ENCODE data around the gene DYSF. TPM values are rescaled to one million over a fixed set of nuclear protein-coding genes. Genes with fewer than 3 reads are reported as not detected.

Gene DYSF
- total and polyA plus RNA-seq, 8 donors, result 1.1 to 5.5 (median 2.1) TPM

DNA sequence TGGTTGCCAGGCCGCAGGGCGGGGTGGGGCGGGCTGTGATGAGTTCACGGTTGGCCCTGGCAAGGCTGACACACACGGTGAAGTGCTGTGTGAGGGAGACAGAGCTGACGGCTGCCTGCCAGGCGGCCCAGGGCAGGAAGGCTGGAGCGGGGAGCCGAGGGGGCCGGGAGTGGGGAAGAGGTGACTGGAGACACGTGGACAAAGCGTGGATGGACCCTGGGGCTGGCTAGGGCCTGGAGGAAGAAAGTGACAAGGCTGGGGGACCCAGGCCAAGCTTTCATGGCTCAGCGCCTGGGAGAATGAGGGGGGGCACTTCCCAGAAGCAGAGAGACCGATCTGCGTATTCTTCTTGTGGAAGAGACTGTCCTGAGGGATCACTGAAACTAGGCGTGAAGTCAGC, 123.2 kb downstream of the DYSF start:
- ATAC-seq (no peak), DNase-seq (no peak), FAIRE-seq (no peak)
- intact Hi-C loops (cut with DNase I), result no loop called here
- Histone ChIP-seq H3K4me3 (no peak overlapping the region), H3K27me3 (no peaks in the 10 kb centered on the region), H3K27ac (no peak overlapping the region), H3K36me3 (no peaks in the 10 kb centered on the region), H3K9me3 (no peaks in the 10 kb centered on the region), H3K4me1 (no peaks in the 10 kb centered on the region)
- TF ChIP-seq, protein P1, sequence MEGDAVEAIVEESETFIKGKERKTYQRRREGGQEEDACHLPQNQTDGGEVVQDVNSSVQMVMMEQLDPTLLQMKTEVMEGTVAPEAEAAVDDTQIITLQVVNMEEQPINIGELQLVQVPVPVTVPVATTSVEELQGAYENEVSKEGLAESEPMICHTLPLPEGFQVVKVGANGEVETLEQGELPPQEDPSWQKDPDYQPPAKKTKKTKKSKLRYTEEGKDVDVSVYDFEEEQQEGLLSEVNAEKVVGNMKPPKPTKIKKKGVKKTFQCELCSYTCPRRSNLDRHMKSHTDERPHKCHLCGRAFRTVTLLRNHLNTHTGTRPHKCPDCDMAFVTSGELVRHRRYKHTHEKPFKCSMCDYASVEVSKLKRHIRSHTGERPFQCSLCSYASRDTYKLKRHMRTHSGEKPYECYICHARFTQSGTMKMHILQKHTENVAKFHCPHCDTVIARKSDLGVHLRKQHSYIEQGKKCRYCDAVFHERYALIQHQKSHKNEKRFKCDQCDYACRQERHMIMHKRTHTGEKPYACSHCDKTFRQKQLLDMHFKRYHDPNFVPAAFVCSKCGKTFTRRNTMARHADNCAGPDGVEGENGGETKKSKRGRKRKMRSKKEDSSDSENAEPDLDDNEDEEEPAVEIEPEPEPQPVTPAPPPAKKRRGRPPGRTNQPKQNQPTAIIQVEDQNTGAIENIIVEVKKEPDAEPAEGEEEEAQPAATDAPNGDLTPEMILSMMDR (IDR thresholded peaks at IDR 0.05), result no peak
- 82 to 88% methylated on average over 16 of the region's 16 CpGs for WGBS, 2 donors

DNA sequence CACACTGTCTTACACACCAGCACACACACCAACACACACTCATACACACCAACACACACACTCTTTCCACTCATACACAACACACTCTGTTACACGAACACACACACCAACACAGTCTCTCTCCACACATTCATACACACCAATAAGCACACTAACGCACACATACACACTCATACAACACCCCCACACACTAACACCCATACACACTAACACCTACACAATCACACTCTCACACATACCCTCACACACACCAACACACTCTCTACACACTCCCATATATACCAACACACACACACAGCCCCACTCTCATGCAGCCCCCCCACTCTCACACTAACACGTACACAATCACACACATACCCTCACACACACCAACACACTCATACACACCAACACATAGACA, 123.8 kb downstream of the DYSF start:
- TF ChIP-seq, protein P1 (IDR thresholded peaks at IDR 0.05), result no peak

GRCh38 chr2:71578767-71579342, 125.5 kb downstream of the DYSF start:
- no peak overlapping the region for H3K4me3 ChIP-seq
- FAIRE-seq, result no peak
- intact Hi-C loops (cut with DNase I), result no loop called here
- H3K9me3 ChIP-seq, result no peaks in the 10 kb centered on the region
- ATAC-seq, result peak; percentile 44 to 71 (median 54)
- H3K36me3 ChIP-seq, result no peaks in the 10 kb centered on the region
- TF ChIP-seq, protein P1 (IDR thresholded peaks at IDR 0.05), result no peak
- H3K27me3 ChIP-seq, result no peaks in the 10 kb centered on the region
- peak in 1 of 6 donors; percentile 20 for DNase-seq
- H3K27ac ChIP-seq, result no peak overlapping the region
- H3K4me1 ChIP-seq, result no peaks in the 10 kb centered on the region
- WGBS, 2 donors, result 54 to 60% methylated on average over 20 of the region's 20 CpGs

More for the DNA sequence above, 123.8 kb downstream of the DYSF start:
- 73 to 86% methylated on average over 3 of the region's 3 CpGs for WGBS, 2 donors
- DNase-seq (no peak), FAIRE-seq (no peak), ATAC-seq (no peak)
- Histone ChIP-seq H3K4me1 (no peaks in the 10 kb centered on the region), H3K27ac (no peak overlapping the region), H3K4me3 (no peak overlapping the region), H3K27me3 (no peaks in the 10 kb centered on the region), H3K36me3 (no peaks in the 10 kb centered on the region), H3K9me3 (no peaks in the 10 kb centered on the region)
- intact Hi-C loops (cut with DNase I), result no loop called here

GRCh38 chr2:71581026-71581425, 127.7 kb downstream of the DYSF start:
- Histone ChIP-seq H3K9me3 (no peaks in the 10 kb centered on the region), H3K4me3 (no peak overlapping the region), H3K27me3 (no peaks in the 10 kb centered on the region), H3K36me3 (no peaks in the 10 kb centered on the region), H3K4me1 (no peaks in the 10 kb centered on the region), H3K27ac (no peak overlapping the region)
- 82 to 84% methylated on average over 10 of the region's 10 CpGs for WGBS, 2 donors
- FAIRE-seq (no peak), ATAC-seq (no peak), DNase-seq (no peak)
- intact Hi-C loops (cut with DNase I), result no loop called here
- TF ChIP-seq, protein P1 (IDR thresholded peaks at IDR 0.05), result no peak

DNA sequence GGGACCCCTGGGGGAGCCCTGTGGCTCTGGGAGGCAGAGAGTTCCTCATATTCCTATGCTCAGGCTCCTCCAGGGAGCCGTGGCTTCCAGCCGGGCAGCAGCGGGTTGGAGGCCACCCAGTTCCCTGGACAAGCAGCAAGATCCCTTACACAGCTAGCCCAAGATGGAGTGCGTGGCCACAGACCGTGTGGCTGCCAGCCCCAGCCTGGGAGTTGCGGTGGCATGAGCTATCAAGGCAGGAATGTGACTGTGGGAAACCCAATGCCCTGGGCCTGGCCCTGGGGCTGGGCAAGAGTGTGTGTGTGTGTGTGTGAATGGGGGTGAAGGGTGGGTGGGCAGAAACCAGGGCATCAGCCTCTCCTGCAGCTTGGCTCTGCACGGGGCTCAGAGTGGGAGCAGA, 130.5 kb downstream of the DYSF start:
- H3K4me1 ChIP-seq, result no peaks in the 10 kb centered on the region
- ATAC-seq (no peak), FAIRE-seq (no peak), DNase-seq (no peak)
- H3K27me3 ChIP-seq, result no peaks in the 10 kb centered on the region
- intact Hi-C loops (cut with DNase I), result no loop called here
- no peak overlapping the region for H3K27ac ChIP-seq
- WGBS, 2 donors, result 78 to 88% methylated on average over 7 of the region's 7 CpGs
- H3K4me3 ChIP-seq, result no peak overlapping the region
- H3K36me3 ChIP-seq, result no peaks in the 10 kb centered on the region
- TF ChIP-seq, protein P1 (IDR thresholded peaks at IDR 0.05), result no peak
- H3K9me3 ChIP-seq, result no peaks in the 10 kb centered on the region
